Testis (tissue), 3 donors: ENCODE results near the gene CLDN3. TPM values are rescaled to one million over a fixed set of nuclear protein-coding genes. Genes with fewer than 3 reads are reported as not detected.
"Not testable (repeated sequence)": the region's sequence is repeated elsewhere in the genome, so short reads cannot be mapped to it uniquely, and the experiment has no call there.

Experiments
- DNase-seq: peaks from one replicate; pipeline ENCODE4 v3.0.0-alpha.2; 2019
- H3K27ac ChIP-seq, 2 donors: fragments of 200-600 bp; sonication (generic); one replicate each; pipeline ENCODE4 v1.5.1; 2019
- H3K27me3 ChIP-seq: fragments of 200-600 bp; sonication (generic); one replicate; pipeline ENCODE4 v1.5.1; 2019
- H3K36me3 ChIP-seq: fragments of 200-600 bp; sonication (generic); one replicate; pipeline ENCODE4 v1.5.1; 2017; ENCODE audit warnings: low read depth; ENCODE audit errors: missing control alignments
- H3K4me1 ChIP-seq: fragments of 200-600 bp; sonication (generic); one replicate; pipeline ENCODE4 v1.5.1; 2019
- H3K4me3 ChIP-seq, 2 donors: fragments of 200-600 bp; sonication (generic); one replicate each; pipeline ENCODE4 v1.5.1; 2017 to 2019
- H3K9me3 ChIP-seq: fragments of 200-600 bp; sonication (generic); one replicate; pipeline ENCODE4 v1.5.1; 2017
- POLR2A ChIP-seq: fragments of 450-650 bp; IDR thresholded peaks from one replicate; pipeline ENCODE4 v1.6.1; 2017; ENCODE audit warnings: antibody characterized with exemption, mild to moderate bottlenecking, moderate library complexity
- WGBS, 2 donors: methylation state at CpG; one replicate each; pipeline ENCODE4 v1.1.5; 2018; 5-methylcytosine and 5-hydroxymethylcytosine counted together
- intact Hi-C: fragments of 100-400 bp; cut with DNase I; formaldehyde crosslinking; loops from one replicate; pipeline ENCODE4 v1.15.1; 2023; ENCODE audit warnings: low total_unique reads
- polyA plus RNA-seq: library from polyadenylated mRNA; stranded (reverse); fragments of 350-450 nt; fragmentation: Illumina TruSeq; extraction: RNeasy Lipid Tissue Mini Kit (QIAGEN cat#74804); gene quantifications from one replicate; pipeline ENCODE4 v1.2.3, GENCODE V29; 2014; ENCODE audit warnings: low read depth, low replicate concordance; ENCODE audit not compliant: insufficient read depth
- total RNA-seq, 2 donors: library from RNA; depleted of rRNA; stranded (reverse); fragments of >200 nt; gene quantifications; one replicate each; pipeline ENCODE4 v1.2.3, GENCODE V29; 2016
- TF ChIP-seq, protein P1 (sequence below), 3 experiments: fragments of 450-650 bp in 2 of 3; fragments of 200-600 bp in 1 of 3; sonication (generic) in 1 of 3; IDR thresholded peaks; one replicate each; pipeline ENCODE4 v1.5.1; 2016 to 2019; ENCODE audit warnings: antibody characterized with exemption in 3 of 3, mild to moderate bottlenecking in 2 of 3, moderate library complexity in 1 of 3

Gene CLDN3
- total and polyA plus RNA-seq, 3 donors from 2014 or later: 1.9 to 6.1 (median 5.1) TPM

DNA sequence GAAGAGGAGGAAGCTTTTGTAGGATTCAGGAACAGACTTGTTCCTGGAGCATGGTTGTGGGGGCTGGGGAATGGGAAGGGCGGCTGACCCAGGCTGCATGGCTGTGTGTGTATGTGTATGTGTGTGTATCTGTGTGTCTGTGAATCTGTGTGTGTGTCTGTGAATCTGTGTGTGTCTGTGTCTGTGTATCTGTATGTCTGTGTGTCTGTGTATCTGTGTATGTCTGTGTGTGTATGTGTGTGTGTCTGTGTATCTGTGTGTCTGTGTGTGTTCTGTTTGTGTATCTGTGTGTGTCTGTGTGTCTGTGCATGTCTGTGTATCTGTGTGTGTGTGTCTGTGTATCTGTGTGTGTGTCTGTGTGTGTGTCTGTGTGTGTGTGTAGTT is 44.0 kb downstream of the CLDN3 start:
- H3K36me3 ChIP-seq: no peaks in the 10 kb centered on the region
- TF ChIP-seq, protein P1, sequence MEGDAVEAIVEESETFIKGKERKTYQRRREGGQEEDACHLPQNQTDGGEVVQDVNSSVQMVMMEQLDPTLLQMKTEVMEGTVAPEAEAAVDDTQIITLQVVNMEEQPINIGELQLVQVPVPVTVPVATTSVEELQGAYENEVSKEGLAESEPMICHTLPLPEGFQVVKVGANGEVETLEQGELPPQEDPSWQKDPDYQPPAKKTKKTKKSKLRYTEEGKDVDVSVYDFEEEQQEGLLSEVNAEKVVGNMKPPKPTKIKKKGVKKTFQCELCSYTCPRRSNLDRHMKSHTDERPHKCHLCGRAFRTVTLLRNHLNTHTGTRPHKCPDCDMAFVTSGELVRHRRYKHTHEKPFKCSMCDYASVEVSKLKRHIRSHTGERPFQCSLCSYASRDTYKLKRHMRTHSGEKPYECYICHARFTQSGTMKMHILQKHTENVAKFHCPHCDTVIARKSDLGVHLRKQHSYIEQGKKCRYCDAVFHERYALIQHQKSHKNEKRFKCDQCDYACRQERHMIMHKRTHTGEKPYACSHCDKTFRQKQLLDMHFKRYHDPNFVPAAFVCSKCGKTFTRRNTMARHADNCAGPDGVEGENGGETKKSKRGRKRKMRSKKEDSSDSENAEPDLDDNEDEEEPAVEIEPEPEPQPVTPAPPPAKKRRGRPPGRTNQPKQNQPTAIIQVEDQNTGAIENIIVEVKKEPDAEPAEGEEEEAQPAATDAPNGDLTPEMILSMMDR (IDR thresholded peaks at IDR 0.05): no peak
- no peak for TF ChIP-seq POLR2A
- peaks cover 5% of the 10 kb centered on the region for H3K4me1 ChIP-seq
- H3K4me3 ChIP-seq: no peak overlapping the region
- intact Hi-C loops: loop anchor here (5.0 kb wide), 1 partner anchor 119 kb away; no protein-coding TSS in a partner anchor
- H3K9me3 ChIP-seq: no peaks in the 10 kb centered on the region
- WGBS, 2 donors: 67 to 71% methylated on average over 1 of the region's 1 CpG
- no peak for DNase-seq
- no peak overlapping the region for H3K27ac ChIP-seq
- no peaks in the 10 kb centered on the region for H3K27me3 ChIP-seq

DNA sequence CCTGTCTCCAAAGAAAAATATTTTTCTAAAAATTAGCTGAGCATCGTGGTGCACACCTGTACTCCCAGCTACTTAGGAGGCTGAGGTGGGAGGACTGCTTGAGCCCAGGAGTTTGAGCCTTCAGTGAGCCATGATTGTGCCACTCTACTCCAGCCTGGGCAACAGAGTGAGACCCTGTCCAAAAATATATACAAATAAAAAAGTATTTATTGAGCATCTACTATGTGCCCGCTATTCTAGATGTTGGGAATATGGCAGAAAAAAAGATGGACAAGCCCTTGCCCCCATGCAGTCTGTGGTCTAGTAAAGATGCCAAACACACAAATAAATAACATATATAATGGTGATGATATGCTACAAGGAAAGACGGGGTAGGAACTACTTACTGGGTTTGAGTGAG is 46.3 kb downstream of the CLDN3 start:
- WGBS, 2 donors: 88 to 95% methylated on average over 3 of the region's 3 CpGs
- H3K27me3 ChIP-seq: no peaks in the 10 kb centered on the region

DNA sequence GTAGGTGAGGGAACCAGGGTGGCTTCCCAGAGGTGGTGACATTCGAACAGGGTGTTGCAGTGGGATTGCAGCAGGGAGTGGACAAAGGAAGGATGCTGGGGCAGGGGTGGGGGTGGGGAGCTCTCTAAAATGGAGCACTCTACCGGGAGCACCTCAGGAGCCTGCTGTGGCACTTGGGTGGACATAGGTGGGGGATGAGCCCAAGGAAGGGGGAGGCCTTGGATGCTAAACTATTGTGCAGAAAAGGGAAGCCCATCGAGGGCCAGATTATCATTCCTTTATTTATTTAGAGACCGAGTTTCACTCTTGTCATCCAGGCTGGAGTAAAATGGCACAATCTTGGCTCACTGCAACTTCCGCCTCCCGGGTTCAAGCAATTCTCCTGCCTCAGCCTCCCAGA is 47.3 kb downstream of the CLDN3 start:
- Histone ChIP-seq H3K27me3 (no peaks in the 10 kb centered on the region), H3K4me1 (peaks cover 16% of the 10 kb centered on the region), H3K9me3 (no peaks in the 10 kb centered on the region), H3K36me3 (no peaks in the 10 kb centered on the region), H3K4me3 (no peak overlapping the region), H3K27ac (no peak overlapping the region)
- WGBS, 2 donors: 77 to 79% methylated on average over 6 of the region's 6 CpGs
- TF ChIP-seq, protein P1 (IDR thresholded peaks at IDR 0.05): no peak
- TF ChIP-seq POLR2A: no peak
- intact Hi-C loops: no loop called here
- no peak for DNase-seq

More for the DNA sequence above, 46.3 kb downstream of the CLDN3 start:
- TF ChIP-seq, protein P1 (IDR thresholded peaks at IDR 0.05): no peak
- no peak for TF ChIP-seq POLR2A
- peaks cover 7% of the 10 kb centered on the region for H3K4me1 ChIP-seq
- H3K4me3 ChIP-seq: no peak overlapping the region
- no peak overlapping the region for H3K27ac ChIP-seq
- DNase-seq: no peak
- H3K9me3 ChIP-seq: no peaks in the 10 kb centered on the region
- H3K36me3 ChIP-seq: no peaks in the 10 kb centered on the region
- intact Hi-C loops: no loop called here

DNA sequence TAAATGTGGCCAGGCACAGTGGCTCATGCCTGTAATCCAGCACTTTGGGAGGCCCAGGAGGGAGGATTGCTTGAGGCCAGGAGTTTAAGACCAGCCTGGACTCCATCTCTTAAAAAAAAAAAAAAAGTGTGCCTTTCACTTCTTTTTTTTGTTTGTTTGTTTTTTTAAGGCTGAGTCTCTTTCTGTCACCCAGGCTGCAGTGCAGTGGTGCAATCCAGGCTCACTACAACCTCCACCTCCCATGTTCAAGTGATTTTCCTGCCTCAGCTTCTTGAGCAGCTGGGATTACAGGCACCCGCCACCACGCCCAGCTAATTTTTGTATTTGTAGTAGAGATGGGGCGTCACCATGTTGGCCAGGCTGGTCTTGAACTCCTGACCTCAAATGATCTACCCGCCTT is 47.9 kb downstream of the CLDN3 start:
- H3K27ac ChIP-seq, H3K27me3 ChIP-seq, H3K4me3 ChIP-seq, intact Hi-C loops, H3K36me3 ChIP-seq, H3K9me3 ChIP-seq, DNase-seq: not testable (repeated sequence)
- peaks cover 19% of the 10 kb centered on the region for H3K4me1 ChIP-seq
- 83 to 91% methylated on average over 4 of the region's 4 CpGs for WGBS, 2 donors

DNA sequence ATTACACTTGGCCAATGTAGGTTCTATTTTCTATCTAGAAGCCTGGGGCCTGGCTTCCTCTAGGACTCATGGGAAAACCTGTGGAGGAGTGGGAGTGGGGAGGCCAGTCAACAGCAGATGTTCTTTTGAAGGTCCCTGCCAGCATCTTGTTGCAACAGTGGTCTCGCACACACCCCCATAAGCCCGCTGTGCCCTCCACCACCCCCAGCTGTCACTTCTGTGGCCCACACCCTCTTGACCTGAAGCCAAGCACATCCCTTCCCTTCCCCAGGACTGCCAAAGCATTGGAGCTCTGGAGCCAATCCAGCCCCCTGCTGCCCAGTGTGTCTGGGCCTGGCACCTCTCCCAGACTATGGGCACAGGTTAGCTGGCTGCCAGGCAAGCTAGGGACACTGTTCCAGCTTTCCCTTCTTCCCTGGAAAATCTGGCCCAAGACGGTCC is 48.7 kb downstream of the CLDN3 start:
- no peak overlapping the region for H3K4me3 ChIP-seq
- H3K4me1 ChIP-seq: peaks cover 25% of the 10 kb centered on the region
- TF ChIP-seq, protein P1 (IDR thresholded peaks at IDR 0.05): peak in 1 of 3 experiments; percentile 12
- TF ChIP-seq POLR2A: no peak
- no peak overlapping the region for H3K27ac ChIP-seq
- 54% methylated on average over 3 of the region's 3 CpGs; no CpG with 5 or more reads in 1 of the 2 donors for WGBS, 2 donors
- no peaks in the 10 kb centered on the region for H3K36me3 ChIP-seq
- H3K9me3 ChIP-seq: no peaks in the 10 kb centered on the region
- peak; percentile 91 for DNase-seq
- H3K27me3 ChIP-seq: no peaks in the 10 kb centered on the region
- intact Hi-C loops: no loop called here

DNA sequence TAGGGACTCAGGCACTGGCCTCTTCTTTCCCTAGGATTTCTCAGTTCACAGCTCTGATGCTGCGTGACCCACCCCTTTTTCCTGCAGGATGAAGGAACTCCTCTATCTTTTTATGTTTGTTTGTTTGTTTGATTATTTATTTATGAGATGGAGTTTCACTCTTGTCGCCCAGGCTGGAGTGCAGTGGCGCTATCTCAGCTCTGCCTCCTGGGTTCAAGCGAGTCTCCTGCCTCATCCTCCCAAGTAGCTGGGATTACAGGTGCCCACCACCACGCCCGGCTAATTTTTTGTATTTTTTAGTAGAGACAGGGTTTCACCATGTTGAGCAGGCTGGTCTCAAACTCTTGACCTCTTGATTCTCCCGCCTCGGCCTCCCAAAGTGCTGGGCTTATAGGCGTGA is 49.6 kb downstream of the CLDN3 start:
- intact Hi-C loops, DNase-seq, H3K4me3 ChIP-seq, H3K27ac ChIP-seq, H3K36me3 ChIP-seq, H3K27me3 ChIP-seq, H3K9me3 ChIP-seq: not testable (repeated sequence)
- 82 to 97% methylated on average over 9 of the region's 9 CpGs for WGBS, 2 donors
- peaks cover 25% of the 10 kb centered on the region for H3K4me1 ChIP-seq
